DND-41 (cell line): ENCODE results near the gene OAS2.
A peak's percentile ranks its signal among the peaks of the same experiment; 100 is the strongest.

Experiments used
- ATAC-seq: fragments of 200-7000 bp; cut with Tn5 transposase; 3 replicates; pipeline ENCODE4 v1.9.1; 2021; ENCODE audit warnings: low read depth; ENCODE audit not compliant: insufficient read depth
- DNase-seq: peaks from one replicate; pipeline ENCODE4 v3.0.0-alpha.2; 2020
- H2AFZ ChIP-seq: 2 replicates; pipeline ENCODE4 v1.6.0; 2012; ENCODE audit warnings: low read depth, low read length
- H3K27ac ChIP-seq: 2 replicates; pipeline ENCODE4 v1.5.1; 2012; ENCODE audit warnings: low read length, inconsistent platforms
- H3K27me3 ChIP-seq: fragments of 200-600 bp; sonication (generic); 2 replicates; pipeline ENCODE4 v1.6.0; 2012; ENCODE audit warnings: low read length, mild to moderate bottlenecking, inconsistent platforms; ENCODE audit not compliant: insufficient read depth, poor library complexity
- H3K36me3 ChIP-seq: 2 replicates; pipeline ENCODE4 v1.5.1; 2012; ENCODE audit warnings: low read length, inconsistent platforms; ENCODE audit not compliant: insufficient read depth
- H3K4me1 ChIP-seq: 2 replicates; pipeline ENCODE4 v1.5.1; 2012; ENCODE audit warnings: mild to moderate bottlenecking, low read length; ENCODE audit not compliant: insufficient read depth
- H3K4me2 ChIP-seq: 2 replicates; pipeline ENCODE4 v1.6.0; 2012; ENCODE audit warnings: mild to moderate bottlenecking, moderate library complexity, low read length, inconsistent platforms; ENCODE audit not compliant: insufficient read depth
- H3K4me3 ChIP-seq, 2 experiments: fragments of 200-600 bp in 1 of 2; shearing (Covaris generic) in 1 of 2; 2 replicates each; pipeline ENCODE4 v1.5.1; 2012 to 2016; ENCODE audit warnings: inconsistent platforms in 2 of 2, low read length in 2 of 2, mild to moderate bottlenecking in 2 of 2, low read depth in 1 of 2, moderate library complexity in 1 of 2
- H3K79me2 ChIP-seq: 2 replicates; pipeline ENCODE4 v1.6.0; 2012; ENCODE audit warnings: low read length, inconsistent platforms; ENCODE audit not compliant: insufficient read depth
- H3K9ac ChIP-seq: 2 replicates; pipeline ENCODE4 v1.6.0; 2012; ENCODE audit warnings: low read depth, mild to moderate bottlenecking, inconsistent platforms, low read length, moderate library complexity
- H3K9me3 ChIP-seq: 2 replicates; pipeline ENCODE4 v1.5.1; 2012; ENCODE audit warnings: low read length, moderate library complexity, mild to moderate bottlenecking, inconsistent platforms; ENCODE audit not compliant: insufficient read depth, severe bottlenecking
- H4K20me1 ChIP-seq: 2 replicates; pipeline ENCODE4 v1.6.0; 2012; ENCODE audit warnings: low read length; ENCODE audit not compliant: insufficient read depth
- EZH2 ChIP-seq: IDR thresholded peaks from 3 replicates; pipeline ENCODE4 v1.6.1; 2012; ENCODE audit warnings: borderline replicate concordance, low read depth, mild to moderate bottlenecking, moderate library complexity, low read length, inconsistent platforms; ENCODE audit not compliant: severe bottlenecking
- TF ChIP-seq, protein P1 (sequence below): IDR thresholded peaks from 2 replicates; pipeline ENCODE4 v1.5.1; 2012; ENCODE audit warnings: borderline replicate concordance, low read length, moderate library complexity, mild to moderate bottlenecking; ENCODE audit not compliant: poor library complexity, severe bottlenecking; ENCODE audit errors: extremely low read depth

OAS2 gene

DNA sequence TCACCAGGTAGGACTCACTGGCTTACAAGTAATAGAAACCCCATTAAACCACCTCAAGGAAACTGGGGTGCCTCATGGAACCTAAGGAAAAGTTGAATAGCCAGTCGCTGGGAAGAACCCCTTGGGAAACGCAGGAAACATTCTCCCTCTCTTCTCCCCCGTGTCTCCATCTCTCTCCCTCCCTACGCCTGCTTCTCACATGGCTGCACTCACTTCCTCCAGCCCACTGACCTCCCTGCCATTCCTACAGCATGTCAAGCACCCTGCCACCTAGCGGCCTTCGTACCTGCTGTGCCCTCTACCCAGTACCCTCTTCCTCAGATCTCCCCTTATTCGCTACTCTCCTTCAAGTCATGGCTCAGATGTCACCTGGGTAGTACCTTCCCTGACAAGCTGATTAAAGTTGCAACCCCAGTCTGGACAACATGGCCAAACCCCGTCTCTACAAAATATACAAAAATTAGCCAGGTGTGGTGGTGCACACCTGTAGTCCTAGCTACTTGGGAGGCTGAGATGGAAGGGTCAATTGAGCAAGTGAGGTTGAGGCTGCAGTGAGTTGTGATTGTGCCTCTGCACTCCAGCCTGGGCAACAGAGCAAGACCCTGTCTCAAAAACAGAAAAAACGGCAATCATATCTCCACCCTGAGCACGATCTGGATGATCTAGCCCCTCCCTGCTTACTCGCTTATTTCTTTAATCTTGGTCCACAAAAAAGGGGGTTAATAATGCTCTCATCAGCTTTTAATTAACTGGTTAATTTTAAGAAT, 71.8 kb downstream of the OAS2 start:
- no peak overlapping the region for H3K4me3 ChIP-seq
- peaks cover 53% of the 10 kb centered on the region for H3K79me2 ChIP-seq
- H3K9ac ChIP-seq = peak overlapping the region; percentile 39; the same call in 1 of the 2 replicates
- no peak for ATAC-seq
- H3K4me2 ChIP-seq = no peak overlapping the region
- no peaks in the 10 kb centered on the region for H4K20me1 ChIP-seq
- no peaks in the 10 kb centered on the region for H3K36me3 ChIP-seq
- H3K27me3 ChIP-seq = no peaks in the 10 kb centered on the region
- H3K27ac ChIP-seq = peak overlapping the region; percentile 97
- H3K9me3 ChIP-seq = no peaks in the 10 kb centered on the region
- H3K4me1 ChIP-seq = peaks cover 71% of the 10 kb centered on the region
- no peak overlapping the region for H2AFZ ChIP-seq
- TF ChIP-seq, protein P1, sequence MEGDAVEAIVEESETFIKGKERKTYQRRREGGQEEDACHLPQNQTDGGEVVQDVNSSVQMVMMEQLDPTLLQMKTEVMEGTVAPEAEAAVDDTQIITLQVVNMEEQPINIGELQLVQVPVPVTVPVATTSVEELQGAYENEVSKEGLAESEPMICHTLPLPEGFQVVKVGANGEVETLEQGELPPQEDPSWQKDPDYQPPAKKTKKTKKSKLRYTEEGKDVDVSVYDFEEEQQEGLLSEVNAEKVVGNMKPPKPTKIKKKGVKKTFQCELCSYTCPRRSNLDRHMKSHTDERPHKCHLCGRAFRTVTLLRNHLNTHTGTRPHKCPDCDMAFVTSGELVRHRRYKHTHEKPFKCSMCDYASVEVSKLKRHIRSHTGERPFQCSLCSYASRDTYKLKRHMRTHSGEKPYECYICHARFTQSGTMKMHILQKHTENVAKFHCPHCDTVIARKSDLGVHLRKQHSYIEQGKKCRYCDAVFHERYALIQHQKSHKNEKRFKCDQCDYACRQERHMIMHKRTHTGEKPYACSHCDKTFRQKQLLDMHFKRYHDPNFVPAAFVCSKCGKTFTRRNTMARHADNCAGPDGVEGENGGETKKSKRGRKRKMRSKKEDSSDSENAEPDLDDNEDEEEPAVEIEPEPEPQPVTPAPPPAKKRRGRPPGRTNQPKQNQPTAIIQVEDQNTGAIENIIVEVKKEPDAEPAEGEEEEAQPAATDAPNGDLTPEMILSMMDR = no peak
- DNase-seq = no peak

DNA sequence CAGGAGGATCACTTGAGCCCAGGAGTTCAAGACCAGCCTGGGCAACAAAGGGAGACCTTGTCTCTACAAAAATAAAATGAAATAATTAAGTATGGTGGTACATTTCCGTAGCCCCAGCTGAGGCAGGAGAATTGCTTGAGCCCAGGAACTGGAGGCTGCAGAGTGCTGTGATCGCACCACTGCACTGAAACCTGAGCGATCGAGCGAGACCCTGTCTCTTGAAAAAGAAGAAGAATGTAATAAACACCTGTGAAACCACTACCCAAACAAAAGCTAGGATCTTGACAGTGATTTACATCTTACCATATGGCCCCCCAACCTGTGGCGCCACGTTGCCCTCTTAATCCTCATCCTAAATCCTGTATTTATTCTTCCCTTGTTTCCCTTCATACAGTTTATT, 72.5 kb downstream of the OAS2 start:
- no peak overlapping the region for H3K4me2 ChIP-seq
- ATAC-seq (no peak), DNase-seq (no peak)
- H3K9me3 ChIP-seq = no peaks in the 10 kb centered on the region
- no peak overlapping the region for H3K9ac ChIP-seq
- H2AFZ ChIP-seq = no peak overlapping the region
- TF ChIP-seq EZH2 = no peak
- TF ChIP-seq, protein P1 = no peak
- H3K36me3 ChIP-seq = no peaks in the 10 kb centered on the region
- peak overlapping the region; percentile 97 for H3K27ac ChIP-seq
- H4K20me1 ChIP-seq = no peaks in the 10 kb centered on the region
- H3K79me2 ChIP-seq = peaks cover 59% of the 10 kb centered on the region
- H3K4me1 ChIP-seq = peaks cover 77% of the 10 kb centered on the region
- no peaks in the 10 kb centered on the region for H3K27me3 ChIP-seq
- no peak overlapping the region for H3K4me3 ChIP-seq

DNA sequence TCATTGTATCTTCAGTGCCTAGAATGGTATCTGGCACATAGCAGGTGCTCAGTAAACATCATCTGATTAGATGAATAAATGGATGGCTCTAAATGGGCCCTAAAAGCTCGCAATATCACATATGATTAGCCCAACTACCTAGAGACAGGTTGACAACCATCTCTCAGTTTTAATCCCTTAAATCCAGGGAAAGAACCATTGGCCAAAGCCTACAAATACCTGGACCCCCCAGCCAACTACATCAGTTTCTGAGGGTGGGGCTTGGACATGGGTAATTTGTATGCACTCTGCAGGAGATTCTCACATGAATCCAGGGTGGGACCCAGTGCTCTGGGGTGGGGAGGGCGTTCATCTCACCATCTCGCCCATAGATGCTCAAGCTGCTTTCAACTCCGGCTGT, 73.4 kb downstream of the OAS2 start:
- Histone ChIP-seq H3K9me3 (no peaks in the 10 kb centered on the region), H4K20me1 (no peaks in the 10 kb centered on the region), H3K4me3 (peak overlapping the region in 1 of 2 experiments; percentile 31; a peak in 1 of 4 replicates), H3K79me2 (peaks cover 69% of the 10 kb centered on the region), H2AFZ (no peak overlapping the region), H3K27ac (peak overlapping the region; percentile 97), H3K36me3 (no peaks in the 10 kb centered on the region; the same call in 1 of the 2 replicates), H3K27me3 (no peaks in the 10 kb centered on the region), H3K4me1 (peaks cover 83% of the 10 kb centered on the region), H3K9ac (peak overlapping the region; percentile 43), H3K4me2 (peak overlapping the region; percentile 52)
- TF ChIP-seq, protein P1 = no peak
- TF ChIP-seq EZH2 = no peak
- ATAC-seq (no peak), DNase-seq (no peak)
